ENCODE measurements around the gene AMBN.

The AMBN gene

DNA sequence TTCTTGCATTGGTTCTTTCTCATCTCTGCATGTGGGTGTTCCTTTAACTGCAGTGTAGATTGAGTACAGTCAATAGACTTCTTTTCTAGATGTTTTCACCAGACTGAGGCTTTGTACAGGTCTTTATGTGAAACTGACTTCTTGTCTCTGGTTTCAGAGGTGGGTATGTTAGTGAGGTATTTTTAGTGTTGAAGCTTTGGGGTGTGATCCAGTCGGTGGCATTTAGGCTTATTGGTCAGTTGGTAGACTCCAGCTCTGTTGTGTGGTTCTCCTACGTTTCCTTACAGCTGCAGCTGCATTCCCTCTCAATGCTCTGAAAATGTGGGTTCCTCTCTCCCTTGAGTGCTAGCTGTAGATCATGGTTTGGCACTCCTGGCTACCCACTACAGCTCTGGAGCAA is 21.3 kb upstream of the AMBN start:
- no peak for DNase-seq (ENCODE audit: low read depth)
- no peak overlapping the region for H3K4me3 ChIP-seq (ENCODE audit: low read depth, low read length)
- TF ChIP-seq, protein P1, sequence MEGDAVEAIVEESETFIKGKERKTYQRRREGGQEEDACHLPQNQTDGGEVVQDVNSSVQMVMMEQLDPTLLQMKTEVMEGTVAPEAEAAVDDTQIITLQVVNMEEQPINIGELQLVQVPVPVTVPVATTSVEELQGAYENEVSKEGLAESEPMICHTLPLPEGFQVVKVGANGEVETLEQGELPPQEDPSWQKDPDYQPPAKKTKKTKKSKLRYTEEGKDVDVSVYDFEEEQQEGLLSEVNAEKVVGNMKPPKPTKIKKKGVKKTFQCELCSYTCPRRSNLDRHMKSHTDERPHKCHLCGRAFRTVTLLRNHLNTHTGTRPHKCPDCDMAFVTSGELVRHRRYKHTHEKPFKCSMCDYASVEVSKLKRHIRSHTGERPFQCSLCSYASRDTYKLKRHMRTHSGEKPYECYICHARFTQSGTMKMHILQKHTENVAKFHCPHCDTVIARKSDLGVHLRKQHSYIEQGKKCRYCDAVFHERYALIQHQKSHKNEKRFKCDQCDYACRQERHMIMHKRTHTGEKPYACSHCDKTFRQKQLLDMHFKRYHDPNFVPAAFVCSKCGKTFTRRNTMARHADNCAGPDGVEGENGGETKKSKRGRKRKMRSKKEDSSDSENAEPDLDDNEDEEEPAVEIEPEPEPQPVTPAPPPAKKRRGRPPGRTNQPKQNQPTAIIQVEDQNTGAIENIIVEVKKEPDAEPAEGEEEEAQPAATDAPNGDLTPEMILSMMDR (conservative IDR thresholded peaks at IDR 0.05; ENCODE audit: low read depth, low read length), result no peak

DNA sequence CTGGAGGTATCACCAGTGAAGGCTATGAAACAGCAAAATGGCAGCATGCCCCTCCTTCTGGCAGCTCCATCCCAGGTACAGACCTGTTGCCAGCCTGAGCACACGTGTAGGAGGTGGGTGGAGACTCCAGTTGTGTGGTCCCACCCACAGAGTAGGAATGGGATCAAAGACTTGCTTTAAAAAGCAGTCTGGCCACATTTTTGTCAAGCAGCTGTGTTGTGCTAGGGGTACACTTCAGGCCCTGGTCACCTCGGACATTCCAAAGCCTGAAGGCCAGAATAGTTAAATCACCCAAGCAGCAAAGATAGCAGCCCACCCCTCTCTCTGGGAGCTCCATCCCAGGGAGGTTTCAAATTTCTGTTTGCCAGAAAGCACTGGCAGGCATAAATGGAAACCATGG is 20.3 kb upstream of the AMBN start:
- TF ChIP-seq, protein P1 (conservative IDR thresholded peaks at IDR 0.05; ENCODE audit: low read depth, low read length), result no peak
- no peak overlapping the region for H3K4me3 ChIP-seq (ENCODE audit: low read depth, low read length)
- DNase-seq (ENCODE audit: low read depth), result no peak

DNA sequence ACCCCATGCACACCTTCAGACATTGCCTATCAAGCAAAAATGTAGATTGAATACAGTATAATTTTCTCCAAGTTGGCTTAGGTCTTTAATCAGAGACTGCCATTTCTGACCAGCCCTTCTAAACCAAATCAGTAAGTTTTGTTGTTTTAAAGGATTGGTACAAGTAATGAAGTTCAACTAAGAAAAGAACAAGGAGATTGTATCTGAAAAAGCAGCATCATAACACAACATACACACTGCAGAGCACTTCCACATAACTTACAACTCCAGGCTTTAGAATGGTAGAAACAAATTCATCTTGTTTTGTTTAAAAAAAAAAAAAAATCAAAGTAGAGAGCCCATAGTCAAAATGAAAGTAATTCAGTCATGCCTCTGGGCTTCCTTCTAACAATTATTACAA is 16.1 kb upstream of the AMBN start:
- TF ChIP-seq, protein P1 (conservative IDR thresholded peaks at IDR 0.05; ENCODE audit: low read depth, low read length), result no peak
- DNase-seq (ENCODE audit: low read depth), result no peak
- no peak overlapping the region for H3K4me3 ChIP-seq (ENCODE audit: low read depth, low read length)

DNA sequence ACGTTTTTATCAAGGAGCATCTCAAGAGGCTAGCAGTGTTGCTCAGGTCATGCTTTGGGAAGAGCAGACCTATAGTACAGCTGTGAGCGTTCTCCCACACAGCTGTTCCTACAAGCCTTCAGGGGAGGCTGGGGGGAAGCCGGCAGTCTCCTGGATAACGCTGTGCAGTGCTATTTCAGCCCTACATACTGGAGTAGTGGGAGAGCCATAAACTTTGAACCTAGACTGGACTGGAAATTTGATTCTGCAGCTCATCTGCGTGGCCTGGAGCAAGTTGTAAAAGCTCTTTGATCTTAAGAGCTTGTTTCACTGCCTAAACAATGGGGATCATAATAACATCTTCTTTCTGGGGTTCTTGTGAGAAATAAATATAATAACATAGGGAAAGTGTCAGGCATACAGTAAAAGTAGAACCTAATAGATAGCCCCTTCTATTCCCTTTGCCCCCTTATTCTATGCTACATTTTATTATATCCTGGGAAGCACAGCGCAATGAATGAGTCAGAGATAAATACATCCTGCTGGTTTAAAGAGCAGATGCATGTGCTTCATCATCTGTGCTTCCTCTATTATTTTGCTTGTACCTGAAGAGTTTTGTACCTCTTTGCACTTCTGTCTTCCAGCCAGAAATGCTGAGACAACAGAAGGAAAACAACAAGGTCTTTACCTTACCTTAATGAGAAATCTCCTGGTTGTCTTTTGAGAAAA is 14.7 kb upstream of the AMBN start:
- DNase-seq (ENCODE audit: low read depth), result no peak
- no peak overlapping the region for H3K4me3 ChIP-seq (ENCODE audit: low read depth, low read length)
- TF ChIP-seq, protein P1 (conservative IDR thresholded peaks at IDR 0.05; ENCODE audit: low read depth, low read length), result no peak

DNA sequence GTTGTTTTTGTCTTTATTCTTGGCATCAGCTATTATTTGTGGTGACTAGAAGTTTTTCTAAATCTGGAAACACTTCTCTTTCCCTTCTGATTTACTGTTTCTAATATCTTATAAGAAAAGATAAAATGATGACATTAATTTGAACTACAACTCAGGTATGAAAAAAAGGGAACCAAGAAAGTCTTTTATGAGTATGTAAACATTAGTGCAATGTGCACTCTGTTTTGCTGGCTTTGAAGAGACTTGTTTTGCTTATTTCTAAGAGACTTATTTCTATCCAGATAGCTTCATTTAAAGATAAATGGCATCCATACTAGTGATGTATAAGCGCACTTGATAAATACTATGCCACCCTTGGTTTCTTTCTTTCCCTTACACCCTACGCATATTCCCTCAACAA is 10.1 kb upstream of the AMBN start:
- no peak for DNase-seq (ENCODE audit: low read depth)
- TF ChIP-seq, protein P1 (conservative IDR thresholded peaks at IDR 0.05; ENCODE audit: low read depth, low read length), result no peak

DNA sequence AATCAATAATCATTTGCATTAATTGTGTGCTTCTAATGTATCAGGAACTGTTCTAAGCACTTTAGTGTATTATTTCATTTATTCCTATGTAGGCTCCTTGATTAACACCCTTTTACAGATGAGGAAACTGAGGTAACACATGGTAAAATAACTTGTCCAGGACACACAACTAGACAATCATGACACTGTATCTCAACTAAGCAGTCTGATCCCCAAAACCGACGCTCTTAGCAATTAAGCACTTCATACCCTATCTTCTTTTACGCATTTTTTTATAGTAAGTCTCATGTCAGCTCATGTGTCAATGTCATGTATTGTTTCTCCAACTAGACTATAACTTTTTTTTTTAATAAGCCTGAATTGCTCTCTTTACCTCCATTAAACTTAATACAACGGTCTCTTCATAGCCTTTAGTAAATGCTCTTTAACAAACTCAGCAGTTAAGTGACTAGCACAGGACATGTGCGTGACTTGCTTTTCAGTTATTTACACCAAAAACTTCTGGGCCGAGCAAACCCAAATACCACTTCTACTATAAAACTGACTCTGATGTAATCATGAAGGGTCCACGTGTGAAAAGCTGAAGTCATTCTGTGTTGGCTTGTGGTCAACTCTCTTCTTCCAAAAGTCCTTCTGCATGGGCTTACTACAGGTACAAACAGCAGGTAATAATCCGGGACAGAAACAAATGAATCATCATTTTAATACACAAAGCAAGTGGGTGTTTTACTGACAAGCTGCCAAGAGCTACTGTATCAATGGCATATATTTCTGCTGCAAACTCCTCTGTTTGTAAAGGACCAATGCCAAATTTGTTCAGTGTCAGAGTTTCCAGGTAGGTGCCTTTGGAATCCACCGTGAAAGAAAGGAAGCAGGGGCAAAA is 7.9 kb upstream of the AMBN start:
- TF ChIP-seq, protein P1 (conservative IDR thresholded peaks at IDR 0.05; ENCODE audit: low read depth, low read length), result no peak
- no peak overlapping the region for H3K4me3 ChIP-seq (ENCODE audit: low read depth, low read length)
- no peak for DNase-seq (ENCODE audit: low read depth)

More for the DNA sequence above, 10.1 kb upstream of the AMBN start:
- no peak overlapping the region for H3K4me3 ChIP-seq (ENCODE audit: low read depth, low read length)

Measured in choroid plexus epithelial cell (primary cell).